Motor neuron (in vitro differentiated cells): Measurements from ENCODE around the gene SOS2. TPM values are rescaled to one million over a fixed set of nuclear protein-coding genes. Genes with fewer than 3 reads are reported as not detected.

Experiments
- ATAC-seq, 8 experiments: fragments of 200-7000 bp; cut with Tn5 transposase; replicated peaks in 6 of 8; 2 replicates each; pipeline ENCODE4 v1.8.0; 2021; ENCODE audit warnings: mild to moderate bottlenecking in 8 of 8, moderate library complexity in 8 of 8
- H3K27ac ChIP-seq, 2 donors: fragments of 250-450 bp; sonication (Bioruptor Pico); 2 replicates each; pipeline ENCODE4 v1.9.0; 2021; ENCODE audit warnings: antibody characterized with exemption in 2 of 2, mild to moderate bottlenecking in 2 of 2, moderate library complexity in 1 of 2
- H3K4me1 ChIP-seq, 2 donors: fragments of 250-450 bp; sonication (Bioruptor Pico); replicated peaks in 1 of 2; 2 replicates each; pipeline ENCODE4 v1.6.1; 2021; ENCODE audit warnings: antibody characterized with exemption in 2 of 2, mild to moderate bottlenecking in 2 of 2, moderate library complexity in 1 of 2
- H3K4me3 ChIP-seq, 5 donors: fragments of 250-450 bp; sonication (Bioruptor Pico); 2 replicates each; pipeline ENCODE4 v1.9.0; 2021; ENCODE audit warnings: antibody characterized with exemption in 5 of 5, mild to moderate bottlenecking in 5 of 5, moderate library complexity in 4 of 5
- WGBS, 10 experiments: fragments of 450-650 bp; shearing (Covaris generic); methylation state at CpG; one replicate each; pipeline ENCODE4 v1.0.0; 2022; 5-methylcytosine and 5-hydroxymethylcytosine counted together
- in situ Hi-C, 9 experiments: fragments of 400-800 bp; cut with MboI; loops; one replicate each; pipeline ENCODE4 v1.15.0; 2021; ENCODE audit warnings: low sequenced_read_pairs in 9 of 9, low pct_unique_long_range_greater_than_20kb in 2 of 9; ENCODE audit not compliant: unreplicated experiment in 9 of 9
- total RNA-seq, 8 experiments: library from RNA; unstranded; fragments of 300-600 nt; gene quantifications; 2 replicates each; pipeline versions ENCODE4 v1.2.3 to v1.2.4, GENCODE V29; 2022

Gene SOS2
- total RNA-seq: 10 to 100 TPM; 10.9 to 31.2 (median 19.1) TPM

GRCh38 chr14:50231475-50232275 is at the start of gene SOS2:
TSS of gene SOS2 (minus strand) at chr14:50231578. CDS start at chr14:50231283, 295 bp downstream.
- peak within 1 kb of the TSS; percentile 91 to 94 for H3K27ac ChIP-seq
- peak; percentile 89 to 92 (median 91) for ATAC-seq
- peak within 1 kb of the TSS; percentile 58 to 69 (median 67) for H3K4me3 ChIP-seq
- WGBS, 10 experiments: 0 to 11% (median 0%) methylated on average over 1 to 18 of the region's 90 CpGs; no CpG with 5 or more reads in 5 of the 10 experiments
- in situ Hi-C loops: no loop called here
- H3K4me1 ChIP-seq: peaks cover 2 to 16% of the 10 kb centered on the region in 2 donors

- in situ Hi-C loops: no loop called here
- WGBS, 10 experiments: 50 to 100% (median 100%) methylated on average over 1 of the region's 1 CpG; no CpG with 5 or more reads in 4 of the 10 experiments
- Histone ChIP-seq H3K4me3 (no peak overlapping the region), H3K27ac (no peak overlapping the region), H3K4me1 (no peaks in the 10 kb centered on the region)
- ATAC-seq: peak in 1 of 8 experiments; percentile 38
Measured at GRCh38 chr14:50272498-50272897, 41.1 kb upstream of the SOS2 start.

GRCh38 chr14:50270932-50271331 is 39.6 kb upstream of the SOS2 start:
- WGBS, 10 experiments: 88 to 100% (median 95%) methylated on average over 3 to 6 of the region's 6 CpGs
- Histone ChIP-seq H3K4me1 (no peaks in the 10 kb centered on the region), H3K27ac (no peak overlapping the region), H3K4me3 (no peak overlapping the region)
- in situ Hi-C loops: no loop called here
- no peak for ATAC-seq

GRCh38 chr14:50265029-50265428 is 33.7 kb upstream of the SOS2 start:
- ATAC-seq: peak in 3 of 8 experiments; percentile 32 to 73 (median 57)
- no peaks in the 10 kb centered on the region for H3K4me1 ChIP-seq
- no peak overlapping the region for H3K27ac ChIP-seq
- in situ Hi-C loops: no loop called here
- no peak overlapping the region for H3K4me3 ChIP-seq

- 19 to 100% (median 76%) methylated on average over 1 to 4 of the region's 4 CpGs for WGBS, 10 experiments
- no peaks in the 10 kb centered on the region for H3K4me1 ChIP-seq
- no peak for ATAC-seq
- no peak overlapping the region for H3K27ac ChIP-seq
- in situ Hi-C loops: no loop called here
- H3K4me3 ChIP-seq: no peak overlapping the region
Measured at GRCh38 chr14:50263321-50263720, 31.9 kb upstream of the SOS2 start.

- in situ Hi-C loops: no loop called here
- ATAC-seq: no peak
- no peaks in the 10 kb centered on the region for H3K4me1 ChIP-seq
- WGBS, 10 experiments: 0 to 100% (median 83%) methylated on average over 1 to 2 of the region's 2 CpGs; no CpG with 5 or more reads in 1 of the 10 experiments
- no peak overlapping the region for H3K27ac ChIP-seq
- no peak overlapping the region for H3K4me3 ChIP-seq
Measured at GRCh38 chr14:50262865-50263264, 31.5 kb upstream of the SOS2 start.

GRCh38 chr14:50260511-50260910 is 29.1 kb upstream of the SOS2 start:
- peak in 3 of 8 experiments; percentile 41 to 63 (median 59) for ATAC-seq
- in situ Hi-C loops: no loop called here
- WGBS, 10 experiments: 17 to 67% (median 56%) methylated on average over 1 to 3 of the region's 3 CpGs; no CpG with 5 or more reads in 5 of the 10 experiments
- H3K4me3 ChIP-seq: no peak overlapping the region
- H3K4me1 ChIP-seq: no peaks in the 10 kb centered on the region
- no peak overlapping the region for H3K27ac ChIP-seq

GRCh38 chr14:50260072-50260471 is 28.7 kb upstream of the SOS2 start:
- no peaks in the 10 kb centered on the region for H3K4me1 ChIP-seq
- H3K27ac ChIP-seq: no peak overlapping the region
- WGBS, 10 experiments: 20 to 100% (median 75%) methylated on average over 1 to 3 of the region's 3 CpGs; no CpG with 5 or more reads in 2 of the 10 experiments
- no peak for ATAC-seq
- in situ Hi-C loops: no loop called here
- no peak overlapping the region for H3K4me3 ChIP-seq

GRCh38 chr14:50257732-50258131 is 26.4 kb upstream of the SOS2 start:
- Histone ChIP-seq H3K4me3 (no peak overlapping the region), H3K27ac (no peak overlapping the region), H3K4me1 (no peaks in the 10 kb centered on the region)
- 0 to 100% (median 80%) methylated on average over 1 to 2 of the region's 2 CpGs; no CpG with 5 or more reads in 1 of the 10 experiments for WGBS, 10 experiments
- ATAC-seq: peak in 3 of 8 experiments; percentile 52 to 99 (median 95)
- in situ Hi-C loops: no loop called here

- ATAC-seq: no peak
- Histone ChIP-seq H3K4me3 (no peak overlapping the region), H3K27ac (no peak overlapping the region), H3K4me1 (peaks cover 0 to 3% of the 10 kb centered on the region in 2 donors)
- in situ Hi-C loops: no loop called here
- 73 to 100% (median 98%) methylated on average over 1 to 3 of the region's 3 CpGs for WGBS, 10 experiments
Measured at GRCh38 chr14:50254248-50254647, 22.9 kb upstream of the SOS2 start.

GRCh38 chr14:50249136-50249775 is 17.9 kb upstream of the SOS2 start:
- ATAC-seq: peak in 3 of 8 experiments; percentile 30 to 57 (median 44)
- in situ Hi-C loops: no loop called here
- Histone ChIP-seq H3K27ac (no peak overlapping the region), H3K4me3 (no peak overlapping the region), H3K4me1 (peaks cover 0 to 6% of the 10 kb centered on the region in 2 donors)
- WGBS, 10 experiments: 89 to 100% (median 98%) methylated on average over 1 to 6 of the region's 7 CpGs; no CpG with 5 or more reads in 2 of the 10 experiments

- in situ Hi-C loops: no loop called here
- peaks cover 0 to 6% of the 10 kb centered on the region in 2 donors for H3K4me1 ChIP-seq
- no peak overlapping the region for H3K4me3 ChIP-seq
- ATAC-seq: no peak
- H3K27ac ChIP-seq: no peak overlapping the region
- WGBS, 10 experiments: 43 to 100% (median 84%) methylated on average over 1 to 3 of the region's 3 CpGs
Measured at GRCh38 chr14:50247245-50247644, 15.9 kb upstream of the SOS2 start.

GRCh38 chr14:50242566-50243310 is 11.4 kb upstream of the SOS2 start:
- peak in 3 of 8 experiments; percentile 83 to 97 (median 91) for ATAC-seq
- 13 to 100% (median 89%) methylated on average over 1 to 5 of the region's 5 CpGs; no CpG with 5 or more reads in 1 of the 10 experiments for WGBS, 10 experiments
- in situ Hi-C loops: no loop called here
- Histone ChIP-seq H3K4me1 (no peaks in the 10 kb centered on the region), H3K4me3 (no peak overlapping the region), H3K27ac (no peak overlapping the region)
